GM12878 (cell line): ENCODE results near the gene FOSB. TPM values are rescaled to one million over a fixed set of nuclear protein-coding genes. Genes with fewer than 3 reads are reported as not detected.

Experiments used
- ATAC-seq: fragments of 200-7000 bp; cut with Tn5 transposase; 3 replicates; pipeline ENCODE4 v1.9.1; 2020; ENCODE audit warnings: mild to moderate bottlenecking, moderate library complexity
- BruUV-seq: library from RNA; stranded (reverse); fragments of 400-500 nt; replicated peaks from 2 replicates; lab custom pipeline; 2021; lab: Mats Ljungman, UMichigan
- CTCF ChIA-PET: fragments of 300-600 bp; sonication (Branson Sonifier 250); formaldehyde crosslinking; extraction: SDS; loops from one replicate; lab custom pipeline; 2021; ENCODE audit warnings: inconsistent platforms; lab: Yijun Ruan, JAX
- POLR2A ChIA-PET: fragments of 350-600 bp; formaldehyde crosslinking; extraction: SDS; loops from one replicate; lab custom pipeline; 2021; ENCODE audit warnings: inconsistent platforms; lab: Charles Lee
- RAD21 ChIA-PET: fragments of 300-600 bp; sonication (Branson Sonifier 250); formaldehyde crosslinking; loops from one replicate; lab custom pipeline; 2023; ENCODE audit warnings: antibody characterized with exemption; ENCODE audit not compliant: unreplicated experiment; lab: Charles Lee
- SMC1A ChIA-PET: fragments of 300-600 bp; sonication (Branson Sonifier 250); formaldehyde crosslinking; loops from one replicate; lab custom pipeline; 2023; ENCODE audit not compliant: unreplicated experiment, uncharacterized antibody; lab: Charles Lee
- DNase-seq: peaks from one replicate; pipeline ENCODE4 v3.0.0-alpha.2; 2011; ENCODE audit warnings: low read depth, low spot score
- FAIRE-seq: peaks from 3 replicates; lab custom pipeline; 2011; peaks lifted over from hg19 to GRCh38; lab: Jason Lieb, UNC
- H2AFZ ChIP-seq: 2 replicates; pipeline ENCODE4 v1.6.0; 2011; ENCODE audit warnings: low read depth, low read length, control low read depth; ENCODE audit not compliant: control insufficient read depth
- H3K27ac ChIP-seq: 2 replicates; pipeline ENCODE4 v1.5.1; 2011; ENCODE audit warnings: control low read depth; ENCODE audit not compliant: control insufficient read depth, insufficient read depth
- H3K27me3 ChIP-seq, 2 experiments: replicated peaks in 1 of 2; 2 replicates each; pipeline versions ENCODE4 v1.6.0 to v1.6.1; 2011; ENCODE audit warnings: low read length in 1 of 2; ENCODE audit not compliant: control insufficient read depth in 2 of 2, insufficient read depth in 2 of 2
- H3K36me3 ChIP-seq, 2 experiments: 2 replicates each; pipeline ENCODE4 v1.5.1; 2011; ENCODE audit warnings: low read length in 1 of 2; ENCODE audit not compliant: control insufficient read depth in 2 of 2, insufficient read depth in 2 of 2
- H3K4me1 ChIP-seq: 2 replicates; pipeline ENCODE4 v1.6.1; 2011; ENCODE audit warnings: mild to moderate bottlenecking, low read length, moderate library complexity, mixed read lengths; ENCODE audit not compliant: control insufficient read depth, insufficient read depth
- H3K4me2 ChIP-seq: 2 replicates; pipeline ENCODE4 v1.6.0; 2011; ENCODE audit warnings: control low read depth; ENCODE audit not compliant: control insufficient read depth, insufficient read depth
- H3K4me3 ChIP-seq: fragments of 200-600 bp; sonication (generic); 2 replicates; pipeline ENCODE4 v1.5.1; 2016
- H3K79me2 ChIP-seq: 2 replicates; pipeline ENCODE4 v1.6.0; 2011; ENCODE audit warnings: low read length; ENCODE audit not compliant: control insufficient read depth, insufficient read depth
- H3K9ac ChIP-seq: 2 replicates; pipeline ENCODE4 v1.8.0; 2011; ENCODE audit warnings: low read length, control low read depth, mixed read lengths; ENCODE audit not compliant: control insufficient read depth, insufficient read depth
- H3K9me3 ChIP-seq: replicated peaks from 3 replicates; pipeline ENCODE4 v1.5.1; 2011; ENCODE audit warnings: mild to moderate bottlenecking, low read length; ENCODE audit not compliant: control insufficient read depth, insufficient read depth
- H4K20me1 ChIP-seq: 2 replicates; pipeline ENCODE4 v1.6.0; 2011; ENCODE audit not compliant: control insufficient read depth, insufficient read depth
- EED ChIP-seq: sonication (generic); IDR thresholded peaks from 2 replicates; pipeline ENCODE4 v1.6.1; 2016; ENCODE audit warnings: antibody characterized with exemption, low read depth
- MEF2B ChIP-seq: fragments of 450-650 bp; IDR thresholded peaks from 2 replicates; pipeline ENCODE4 v1.6.1; 2018; ENCODE audit warnings: mild to moderate bottlenecking, moderate library complexity; ENCODE audit not compliant: partially characterized antibody, poor library complexity, severe bottlenecking
- RUNX3 ChIP-seq: IDR thresholded peaks from 2 replicates; pipeline ENCODE4 v1.6.1; 2012; ENCODE audit warnings: low read length, inconsistent platforms
- ZBED1 ChIP-seq: IDR thresholded peaks from 2 replicates; pipeline ENCODE4 v1.6.1; 2016; ENCODE audit warnings: borderline replicate concordance
- WGBS: methylation state at CpG from one replicate; pipeline ENCODE4 v1.1.6; 2016; ENCODE audit warnings: low lambda C conversion rate; ENCODE audit not compliant: insufficient replicate concordance, insufficient coverage; ENCODE audit errors: missing lambda C conversion rate; 5-methylcytosine and 5-hydroxymethylcytosine counted together
- in situ Hi-C: fragments of 300-500 bp; cut with MboI; formaldehyde crosslinking; loops from 9 replicates; pipeline ENCODE4 v1.14.3; 2018; ENCODE audit warnings: mixed read lengths
- intact Hi-C: fragments of 100-400 bp; cut with micrococcal nuclease; formaldehyde crosslinking; loops from one replicate; pipeline ENCODE4 v1.14.2; 2022; ENCODE audit not compliant: unreplicated experiment
- polyA plus RNA-seq, 11 experiments: library from polyadenylated mRNA; depleted of rRNA in 4 of 11; unstranded in 6 of 11; stranded (reverse) in 5 of 11; fragments of >200 nt; fragmentation: Nextera tagmentation in 4 of 11; fragmentation: Illumina TruSeq in 1 of 11; extraction: Ambion mirVana in 4 of 11; extraction: Trizol in 1 of 11; gene quantifications; 1 replicate in 1 of 11; 2 replicates in 10 of 11; pipeline versions ENCODE4 v1.2.1 to v1.2.3, GENCODE V29; 2011 to 2016; ENCODE audit warnings: inconsistent platforms in 2 of 11, missing spikeins in 2 of 11, low read depth in 1 of 11
- total RNA-seq, 4 experiments: library from RNA; depleted of rRNA in 3 of 4; stranded (reverse); fragments of >200 nt in 3 of 4; fragmentation: Illumina TruSeq in 1 of 4; extraction: Trizol in 1 of 4; gene quantifications; 2 replicates each; pipeline versions ENCODE4 v1.2.1 to v1.2.3, GENCODE V29; 2013 to 2021
- TF ChIP-seq, protein P1 (sequence below): fragments of 450-650 bp; IDR thresholded peaks from 2 replicates; pipeline ENCODE4 v1.6.1; 2018; ENCODE audit warnings: mild to moderate bottlenecking, low read depth, moderate library complexity; ENCODE audit not compliant: partially characterized antibody

FOSB gene
- total and polyA plus RNA-seq, 10 of the 15 experiments (the other 5 are each of a cell fraction or from before 2014, with no cell fraction given), result 0.06 to 0.56 (median 0.26) TPM

DNA sequence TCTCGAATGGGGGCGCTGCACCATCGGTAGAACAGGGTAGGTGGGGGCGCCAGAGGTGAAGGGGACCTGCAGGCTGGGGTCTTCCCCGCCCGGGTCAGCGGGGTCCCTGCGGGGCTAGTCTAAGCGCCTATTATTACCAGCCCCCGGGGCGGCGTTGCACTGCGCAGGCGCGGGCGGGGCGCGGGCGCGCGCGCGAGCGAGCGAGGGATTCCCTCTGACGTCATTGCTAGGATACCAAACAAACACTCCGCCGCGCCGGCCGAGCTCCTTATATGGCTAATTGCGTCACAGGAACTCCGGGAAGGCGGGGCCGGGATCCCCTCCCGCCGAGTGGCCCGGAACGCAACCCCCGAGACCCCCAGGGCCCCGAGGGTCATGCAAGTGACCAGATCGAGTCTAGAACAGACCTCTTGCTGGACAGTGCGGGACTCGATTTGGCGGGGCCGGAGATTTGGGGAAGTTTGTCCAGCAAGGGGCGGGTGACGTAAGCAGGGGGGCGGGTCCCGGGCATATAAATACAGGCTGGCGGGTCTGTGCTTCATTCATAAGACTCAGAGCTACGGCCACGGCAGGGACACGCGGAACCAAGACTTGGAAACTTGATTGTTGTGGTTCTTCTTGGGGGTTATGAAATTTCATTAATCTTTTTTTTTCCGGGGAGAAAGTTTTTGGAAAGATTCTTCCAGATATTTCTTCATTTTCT, at the start of gene FOSB (continued):
- peak; percentile 14 for TF ChIP-seq MEF2B

DNA sequence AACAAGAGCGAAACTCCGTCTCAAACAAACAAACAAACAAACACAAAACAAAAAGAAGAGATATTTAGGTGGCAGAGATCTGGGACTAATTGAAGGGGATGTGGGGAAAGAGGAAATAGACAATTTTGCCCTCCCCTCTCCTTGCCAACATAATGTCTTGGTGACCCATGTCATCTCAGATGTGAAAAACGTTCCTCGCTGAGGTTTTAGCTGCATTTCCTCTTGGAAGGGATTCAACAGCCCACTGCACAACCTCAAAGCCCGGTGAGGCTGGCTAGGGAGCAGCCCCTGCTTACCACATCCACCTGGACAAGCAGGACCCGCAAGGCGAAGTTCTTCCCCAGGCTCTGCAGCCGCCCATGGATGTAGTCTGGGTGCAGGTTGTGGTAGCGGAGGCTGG, 49.0 kb upstream of the FOSB start:
- ChIA-PET SMC1A (no interaction called here), CTCF (interaction anchor here (4.9 kb wide), 1 partner anchor 16 kb away, joined by 42 read pairs; the partner anchor contains the start of gene PPP1R13L), POLR2A (no interaction called here), RAD21 (interaction anchor here (1.0 to 1.5 kb wide), 2 partner anchors 14 to 222 kb away, joined by 3 to 7 read pairs; partner anchors contain the start of gene PPP1R13L)
- peaks cover 15% of the 10 kb centered on the region for H3K79me2 ChIP-seq
- intact Hi-C loops (loop anchor here (1.0 kb wide), 1 partner anchor 14 kb away; the partner anchor contains the start of gene PPP1R13L), in situ Hi-C loops (no loop called here)
- H2AFZ ChIP-seq, result no peak overlapping the region
- TF ChIP-seq RUNX3 (peak; percentile 67), ZBED1 (no peak), EED (0 out of 2 replicates have a peak, but pooled peaks have one; percentile 21)
- TF ChIP-seq, protein P1, sequence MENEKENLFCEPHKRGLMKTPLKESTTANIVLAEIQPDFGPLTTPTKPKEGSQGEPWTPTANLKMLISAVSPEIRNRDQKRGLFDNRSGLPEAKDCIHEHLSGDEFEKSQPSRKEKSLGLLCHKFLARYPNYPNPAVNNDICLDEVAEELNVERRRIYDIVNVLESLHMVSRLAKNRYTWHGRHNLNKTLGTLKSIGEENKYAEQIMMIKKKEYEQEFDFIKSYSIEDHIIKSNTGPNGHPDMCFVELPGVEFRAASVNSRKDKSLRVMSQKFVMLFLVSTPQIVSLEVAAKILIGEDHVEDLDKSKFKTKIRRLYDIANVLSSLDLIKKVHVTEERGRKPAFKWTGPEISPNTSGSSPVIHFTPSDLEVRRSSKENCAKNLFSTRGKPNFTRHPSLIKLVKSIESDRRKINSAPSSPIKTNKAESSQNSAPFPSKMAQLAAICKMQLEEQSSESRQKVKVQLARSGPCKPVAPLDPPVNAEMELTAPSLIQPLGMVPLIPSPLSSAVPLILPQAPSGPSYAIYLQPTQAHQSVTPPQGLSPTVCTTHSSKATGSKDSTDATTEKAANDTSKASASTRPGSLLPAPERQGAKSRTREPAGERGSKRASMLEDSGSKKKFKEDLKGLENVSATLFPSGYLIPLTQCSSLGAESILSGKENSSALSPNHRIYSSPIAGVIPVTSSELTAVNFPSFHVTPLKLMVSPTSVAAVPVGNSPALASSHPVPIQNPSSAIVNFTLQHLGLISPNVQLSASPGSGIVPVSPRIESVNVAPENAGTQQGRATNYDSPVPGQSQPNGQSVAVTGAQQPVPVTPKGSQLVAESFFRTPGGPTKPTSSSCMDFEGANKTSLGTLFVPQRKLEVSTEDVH, result no peak
- no peaks in the 10 kb centered on the region for H3K9me3 ChIP-seq
- WGBS, result 31% methylated on average over 9 of the region's 9 CpGs
- ATAC-seq (no peak), DNase-seq (no peak), FAIRE-seq (no peak)
- peaks cover 5 to 7% of the 10 kb centered on the region in 2 experiments for H3K36me3 ChIP-seq
- no TSS peak for BruUV-seq
- H4K20me1 ChIP-seq, result no peaks in the 10 kb centered on the region
- peak overlapping the region; percentile 38 for H3K9ac ChIP-seq
- H3K4me1 ChIP-seq, result peaks cover 30% of the 10 kb centered on the region
- H3K27ac ChIP-seq, result peak overlapping the region; percentile 73
- H3K4me2 ChIP-seq, result peak overlapping the region; percentile 86
- no peaks in the 10 kb centered on the region for H3K27me3 ChIP-seq
- H3K4me3 ChIP-seq, result peak overlapping the region; percentile 26; the same call in 1 of the 2 replicates
